Smooth muscle cell (in vitro differentiated cells): ENCODE data around the gene PBRM1. TPM values are rescaled to one million over a fixed set of nuclear protein-coding genes. Genes with fewer than 3 reads are reported as not detected.

ENCODE experiments used
- DNase-seq: peaks from one replicate; lab custom pipeline; 2025; ENCODE audit not compliant: unreplicated experiment; lab: John Stamatoyannopoulos, UW
- H2AFZ ChIP-seq: fragments of 200-600 bp; sonication (generic); 2 replicates; pipeline ENCODE4 v1.6.0; 2016; ENCODE audit warnings: antibody characterized with exemption, low read depth, mild to moderate bottlenecking
- H3F3A ChIP-seq: fragments of 200-600 bp; sonication (generic); 2 replicates; pipeline ENCODE4 v1.6.0; 2017; ENCODE audit warnings: antibody characterized with exemption, low read depth
- H3K27ac ChIP-seq: fragments of 200-600 bp; sonication (generic); 2 replicates; pipeline ENCODE4 v1.5.1; 2016; ENCODE audit warnings: low read depth, mild to moderate bottlenecking
- H3K27me3 ChIP-seq: fragments of 200-600 bp; sonication (generic); 2 replicates; pipeline ENCODE4 v1.6.1; 2016; ENCODE audit warnings: low read depth, mild to moderate bottlenecking
- H3K36me3 ChIP-seq: fragments of 200-600 bp; sonication (generic); 2 replicates; pipeline ENCODE4 v1.5.1; 2016; ENCODE audit warnings: low read depth
- H3K4me1 ChIP-seq: fragments of 200-600 bp; sonication (generic); 2 replicates; pipeline ENCODE4 v1.5.1; 2016; ENCODE audit warnings: low read depth
- H3K4me2 ChIP-seq: fragments of 200-600 bp; sonication (generic); 2 replicates; pipeline ENCODE4 v1.6.0; 2016; ENCODE audit warnings: mild to moderate bottlenecking
- H3K4me3 ChIP-seq: fragments of 200-600 bp; sonication (generic); 2 replicates; pipeline ENCODE4 v1.5.1; 2016; ENCODE audit warnings: mild to moderate bottlenecking
- H3K79me2 ChIP-seq: fragments of 200-600 bp; sonication (generic); 2 replicates; pipeline ENCODE4 v1.6.0; 2016; ENCODE audit warnings: low read depth, mild to moderate bottlenecking
- H3K9ac ChIP-seq: fragments of 200-600 bp; sonication (generic); 2 replicates; pipeline ENCODE4 v1.6.0; 2016; ENCODE audit warnings: low read depth
- H3K9me3 ChIP-seq: fragments of 200-600 bp; sonication (generic); replicated peaks from 2 replicates; pipeline ENCODE4 v1.5.1; 2016; ENCODE audit warnings: low read depth
- H4K20me1 ChIP-seq: fragments of 200-600 bp; sonication (generic); 2 replicates; pipeline ENCODE4 v1.6.0; 2016; ENCODE audit warnings: low read depth
- WGBS: methylation state at CpG from one replicate; pipeline ENCODE4 v1.1.7; 2016; ENCODE audit warnings: low lambda C conversion rate; 5-methylcytosine and 5-hydroxymethylcytosine counted together
- polyA plus RNA-seq: library from polyadenylated mRNA; unstranded; fragments of >200 nt; fragmentation: Nextera tagmentation; extraction: Ambion mirVana; gene quantifications from 2 replicates; pipeline ENCODE4 v1.2.1, GENCODE V29; 2016
- total RNA-seq: library from RNA; depleted of rRNA; stranded (reverse); fragments of >200 nt; gene quantifications from 2 replicates; pipeline ENCODE4 v1.2.3, GENCODE V29; 2014
- TF ChIP-seq, protein P1 (sequence below): fragments of 200-600 bp; sonication (generic); IDR thresholded peaks from 2 replicates; pipeline ENCODE4 v1.5.1; 2017; ENCODE audit warnings: borderline replicate concordance, mild to moderate bottlenecking, antibody characterized with exemption; ENCODE audit not compliant: insufficient read depth, poor library complexity, severe bottlenecking

The PBRM1 gene
- total and polyA plus RNA-seq, 2 experiments from 2014 or later = 27.6 to 62.8 TPM

DNA sequence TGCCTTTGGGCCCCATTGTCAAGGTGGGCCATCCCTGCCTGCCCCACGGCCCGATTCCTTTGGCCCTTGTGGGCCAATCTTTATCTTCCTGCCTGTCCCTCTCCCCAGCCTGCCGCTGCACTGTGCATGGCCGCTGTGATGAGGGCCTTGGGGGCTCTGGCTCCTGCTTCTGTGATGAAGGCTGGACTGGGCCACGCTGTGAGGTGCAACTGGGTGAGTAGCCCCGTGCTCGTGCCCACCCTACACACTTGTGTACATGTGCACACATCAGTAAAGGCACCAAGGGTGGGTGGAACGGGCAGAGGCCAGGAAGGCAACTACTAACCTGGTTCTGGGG, 164.3 kb downstream of the PBRM1 start:
- H3F3A ChIP-seq = no peaks in the 10 kb centered on the region
- no peaks in the 10 kb centered on the region for H3K9me3 ChIP-seq
- no peak overlapping the region for H3K4me2 ChIP-seq
- TF ChIP-seq, protein P1, sequence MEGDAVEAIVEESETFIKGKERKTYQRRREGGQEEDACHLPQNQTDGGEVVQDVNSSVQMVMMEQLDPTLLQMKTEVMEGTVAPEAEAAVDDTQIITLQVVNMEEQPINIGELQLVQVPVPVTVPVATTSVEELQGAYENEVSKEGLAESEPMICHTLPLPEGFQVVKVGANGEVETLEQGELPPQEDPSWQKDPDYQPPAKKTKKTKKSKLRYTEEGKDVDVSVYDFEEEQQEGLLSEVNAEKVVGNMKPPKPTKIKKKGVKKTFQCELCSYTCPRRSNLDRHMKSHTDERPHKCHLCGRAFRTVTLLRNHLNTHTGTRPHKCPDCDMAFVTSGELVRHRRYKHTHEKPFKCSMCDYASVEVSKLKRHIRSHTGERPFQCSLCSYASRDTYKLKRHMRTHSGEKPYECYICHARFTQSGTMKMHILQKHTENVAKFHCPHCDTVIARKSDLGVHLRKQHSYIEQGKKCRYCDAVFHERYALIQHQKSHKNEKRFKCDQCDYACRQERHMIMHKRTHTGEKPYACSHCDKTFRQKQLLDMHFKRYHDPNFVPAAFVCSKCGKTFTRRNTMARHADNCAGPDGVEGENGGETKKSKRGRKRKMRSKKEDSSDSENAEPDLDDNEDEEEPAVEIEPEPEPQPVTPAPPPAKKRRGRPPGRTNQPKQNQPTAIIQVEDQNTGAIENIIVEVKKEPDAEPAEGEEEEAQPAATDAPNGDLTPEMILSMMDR = no peak
- H3K27me3 ChIP-seq = no peaks in the 10 kb centered on the region
- H4K20me1 ChIP-seq = peaks cover 18% of the 10 kb centered on the region
- H3K27ac ChIP-seq = no peak overlapping the region
- WGBS = 89% methylated on average over 8 of the region's 8 CpGs
- no peak overlapping the region for H2AFZ ChIP-seq
- DNase-seq = no peak
- no peak overlapping the region for H3K9ac ChIP-seq
- H3K4me3 ChIP-seq = no peak overlapping the region
- no peaks in the 10 kb centered on the region for H3K79me2 ChIP-seq
- H3K4me1 ChIP-seq = no peaks in the 10 kb centered on the region
- H3K36me3 ChIP-seq = no peaks in the 10 kb centered on the region

DNA sequence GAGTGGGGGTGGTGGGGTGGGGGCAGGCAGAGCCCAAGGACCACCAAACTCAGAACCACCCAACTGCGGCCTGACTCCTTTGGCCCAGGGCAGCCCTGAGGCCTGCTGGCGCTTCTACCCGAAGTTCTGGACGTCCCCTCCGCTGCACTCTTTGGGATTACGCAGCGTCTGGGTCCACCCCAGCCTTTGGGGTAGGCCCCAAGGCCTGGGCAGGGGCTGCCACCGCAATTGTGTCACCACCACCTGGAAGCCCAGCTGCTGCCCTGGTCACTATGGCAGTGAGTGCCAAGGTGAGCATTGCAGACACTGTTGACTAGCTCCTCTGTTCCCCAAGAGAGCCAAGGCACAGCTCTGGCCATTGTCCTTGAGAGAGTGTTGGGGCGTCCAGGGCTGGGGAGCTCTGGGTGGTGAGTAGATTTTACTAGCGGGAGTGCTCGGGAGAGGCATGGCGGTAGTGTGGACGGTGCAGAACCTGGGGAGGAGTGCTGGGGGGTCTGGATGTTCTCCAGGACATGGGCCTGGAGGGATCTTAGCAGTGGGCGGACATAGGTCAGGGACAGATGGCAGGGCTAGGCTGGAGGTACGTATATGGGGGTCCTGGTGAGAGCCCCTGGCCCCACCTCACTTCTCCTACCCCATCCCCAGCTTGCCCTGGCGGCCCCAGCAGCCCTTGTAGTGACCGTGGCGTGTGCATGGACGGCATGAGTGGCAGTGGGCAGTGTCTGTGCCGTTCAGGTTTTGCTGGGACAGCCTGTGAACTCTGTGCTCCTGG, 164.8 kb downstream of the PBRM1 start:
- 94% methylated on average over 20 of the region's 20 CpGs for WGBS
- H3K9me3 ChIP-seq = no peaks in the 10 kb centered on the region
- no peaks in the 10 kb centered on the region for H3K4me1 ChIP-seq
- H3F3A ChIP-seq = no peaks in the 10 kb centered on the region
- no peaks in the 10 kb centered on the region for H3K27me3 ChIP-seq
- H2AFZ ChIP-seq = no peak overlapping the region
- H3K4me2 ChIP-seq = no peak overlapping the region
- TF ChIP-seq, protein P1 = no peak
- H3K9ac ChIP-seq = no peak overlapping the region
- no peaks in the 10 kb centered on the region for H3K36me3 ChIP-seq
- H3K79me2 ChIP-seq = no peaks in the 10 kb centered on the region
- peaks cover 14% of the 10 kb centered on the region for H4K20me1 ChIP-seq
- no peak overlapping the region for H3K27ac ChIP-seq
- no peak for DNase-seq
- H3K4me3 ChIP-seq = no peak overlapping the region

DNA sequence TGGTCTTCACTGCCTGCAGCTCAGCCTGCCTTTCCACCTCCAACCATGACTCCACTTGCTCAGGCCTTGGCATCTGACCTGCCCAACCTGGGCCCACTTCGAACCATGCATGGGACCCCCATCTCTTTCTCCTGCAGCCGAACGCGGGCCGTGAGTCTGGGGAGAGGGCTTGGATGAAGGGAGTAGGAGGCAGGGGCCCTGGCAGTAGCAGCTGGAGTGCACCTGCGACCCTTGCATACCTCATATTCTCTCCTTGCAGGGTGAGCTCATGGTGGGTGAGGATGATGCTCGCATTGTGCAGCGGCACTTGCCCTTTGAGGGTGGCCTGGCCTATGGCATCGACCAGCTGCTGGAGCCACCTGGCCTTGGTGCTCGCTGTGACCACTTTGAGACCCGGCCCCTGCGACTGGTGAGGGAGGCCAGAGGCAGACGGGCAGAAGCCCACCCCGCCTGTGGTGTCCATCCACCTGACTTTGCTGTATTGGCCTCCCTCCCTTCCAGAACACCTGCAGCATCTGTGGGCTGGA, 165.5 kb downstream of the PBRM1 start:
- no peak for DNase-seq
- H3K36me3 ChIP-seq = no peaks in the 10 kb centered on the region
- H3K4me2 ChIP-seq = no peak overlapping the region
- WGBS = 89% methylated on average over 13 of the region's 14 CpGs
- no peaks in the 10 kb centered on the region for H3F3A ChIP-seq
- H3K27ac ChIP-seq = no peak overlapping the region
- H4K20me1 ChIP-seq = peaks cover 9% of the 10 kb centered on the region
- H3K79me2 ChIP-seq = no peaks in the 10 kb centered on the region
- H3K4me1 ChIP-seq = no peaks in the 10 kb centered on the region
- H3K9me3 ChIP-seq = no peaks in the 10 kb centered on the region
- H3K4me3 ChIP-seq = no peak overlapping the region
- no peak overlapping the region for H2AFZ ChIP-seq
- no peak overlapping the region for H3K9ac ChIP-seq
- H3K27me3 ChIP-seq = no peaks in the 10 kb centered on the region
- TF ChIP-seq, protein P1 = no peak
